ENCODE data around the gene PLA2G3. TPM values are rescaled to one million over a fixed set of nuclear protein-coding genes. Genes with fewer than 3 reads are reported as not detected.

The PLA2G3 gene
- total RNA-seq, 2 experiments from 2014 or later, result not detected

GRCh38 chr22:31126128-31126868 is 14.0 kb downstream of the PLA2G3 start:
- ChIA-PET CTCF (no interaction called here), POLR2A (no interaction called here)

- ChIA-PET CTCF (no interaction called here), POLR2A (interaction anchor here (0.5 kb wide), 1 partner anchor 243 kb away, joined by 3 read pairs; no protein-coding TSS in a partner anchor)
Observed at GRCh38 chr22:31125521-31126117, 14.7 kb downstream of the PLA2G3 start.

GRCh38 chr22:31124811-31125465 is 15.4 kb downstream of the PLA2G3 start:
- ChIA-PET CTCF (interaction anchor here (0.7 to 1.0 kb wide), 2 partner anchors 16 to 17 kb away, joined by 3 to 4 read pairs; partner anchors contain the start of genes PLA2G3 and SELENOM), POLR2A (interaction anchor here (0.6 kb wide), 1 partner anchor 221 kb away, joined by 4 read pairs; the partner anchor contains the start of gene PATZ1)

GRCh38 chr22:31124290-31124689 is 16.0 kb downstream of the PLA2G3 start:
- CTCF ChIA-PET, result interaction anchor here (0.7 to 1.0 kb wide), 2 partner anchors 16 to 17 kb away, joined by 3 to 4 read pairs; partner anchors contain the start of genes PLA2G3 and SELENOM

GRCh38 chr22:31123292-31123602 is 17.1 kb downstream of the PLA2G3 start:
- ChIA-PET POLR2A (no interaction called here), CTCF (no interaction called here)

More at GRCh38 chr22:31124290-31124689, 16.0 kb downstream of the PLA2G3 start:
- POLR2A ChIA-PET, result no interaction called here

GRCh38 chr22:31122532-31123291 is 17.6 kb downstream of the PLA2G3 start, which contains the start of gene INPP5J:
Gene INPP5J (plus strand): TSS chr22:31122966. CDS start chr22:31123015, 49 bp downstream.
- ChIA-PET CTCF (no interaction called here), POLR2A (no interaction called here)

GRCh38 chr22:31122196-31122531 is 18.1 kb downstream of the PLA2G3 start:
- POLR2A ChIA-PET, result no interaction called here
- CTCF ChIA-PET, result no interaction called here

- POLR2A ChIA-PET, result no interaction called here
- CTCF ChIA-PET, result no interaction called here
Observed at GRCh38 chr22:31121403-31121802, 18.9 kb downstream of the PLA2G3 start.

GRCh38 chr22:31120642-31121041 is 19.7 kb downstream of the PLA2G3 start:
- ChIA-PET CTCF (interaction anchor here (0.6 kb wide), 1 partner anchor 346 kb away, joined by 3 read pairs; no protein-coding TSS in a partner anchor), POLR2A (no interaction called here)

- POLR2A ChIA-PET, result interaction anchor here (0.7 kb wide), 1 partner anchor 23 kb away, joined by 3 read pairs; no protein-coding TSS in a partner anchor
- CTCF ChIA-PET, result interaction anchor here (0.6 kb wide), 1 partner anchor 346 kb away, joined by 3 read pairs; no protein-coding TSS in a partner anchor
Observed at GRCh38 chr22:31120230-31120629, 20.1 kb downstream of the PLA2G3 start.

GRCh38 chr22:31119026-31119717 is 21.1 kb downstream of the PLA2G3 start:
- ChIA-PET POLR2A (no interaction called here), CTCF (interaction anchor here (0.9 kb wide), 1 partner anchor 34 kb away, joined by 4 read pairs; no protein-coding TSS in a partner anchor)

- ChIA-PET POLR2A (no interaction called here), CTCF (interaction anchor here (0.9 kb wide), 1 partner anchor 33 kb away, joined by 4 read pairs; no protein-coding TSS in a partner anchor)
Observed at GRCh38 chr22:31118046-31118820, 22.1 kb downstream of the PLA2G3 start.

- CTCF ChIA-PET, result interaction anchor here (1.0 to 1.2 kb wide), 2 partner anchors 27 to 274 kb away, joined by 3 read pairs; no protein-coding TSS in a partner anchor
- POLR2A ChIA-PET, result interaction anchor here (0.7 kb wide), 1 partner anchor 633 kb away, joined by 3 read pairs; no protein-coding TSS in a partner anchor
Observed at GRCh38 chr22:31112547-31113091, 27.7 kb downstream of the PLA2G3 start.

GRCh38 chr22:31107894-31108218 is 32.5 kb downstream of the PLA2G3 start:
- CTCF ChIA-PET, result interaction anchor here (0.6 to 1.7 kb wide), 8 partner anchors 16 to 130 kb away, joined by 3 to 11 read pairs (median 4); no protein-coding TSS in a partner anchor

GRCh38 chr22:31107178-31107893 is 33.0 kb downstream of the PLA2G3 start, which contains the start of gene SELENOM:
Gene SELENOM (minus strand): TSS chr22:31107568. CDS start chr22:31107505, 63 bp downstream.
- CTCF ChIA-PET, result interaction anchor here (0.8 to 1.7 kb wide), 8 partner anchors 17 to 146 kb away, joined by 3 to 11 read pairs (median 4); no protein-coding TSS in a partner anchor
- POLR2A ChIA-PET, result interaction anchor here (0.6 to 1.5 kb wide), 7 partner anchors 22 to 138 kb away, joined by 3 to 8 read pairs (median 3); partner anchors contain the start of gene LIMK2

More at GRCh38 chr22:31107894-31108218, 32.5 kb downstream of the PLA2G3 start:
- POLR2A ChIA-PET, result interaction anchor here (0.7 to 1.5 kb wide), 5 partner anchors 23 to 138 kb away, joined by 3 to 8 read pairs (median 5); partner anchors contain the start of gene LIMK2

- CTCF ChIA-PET, result interaction anchor here (0.8 to 1.5 kb wide), 5 partner anchors 17 to 147 kb away, joined by 3 to 11 read pairs (median 4); partner anchors contain the start of gene LIMK2
Observed at GRCh38 chr22:31106731-31107177, 33.6 kb downstream of the PLA2G3 start.

More at GRCh38 chr22:31106731-31107177, 33.6 kb downstream of the PLA2G3 start:
- POLR2A ChIA-PET, result interaction anchor here (0.6 to 1.5 kb wide), 4 partner anchors 21 to 137 kb away, joined by 3 to 8 read pairs (median 4); no protein-coding TSS in a partner anchor

Data from activated CD8-positive, alpha-beta memory T cell treated with anti-CD3 and anti-CD28 coated beads for 36 hours (primary cell).